ENCODE data around the gene UGT1A3.
A peak's percentile ranks its signal among the peaks of the same experiment; 100 is the strongest.

The UGT1A3 gene

GRCh38 chr2:233728723-233729301, at the start of gene UGT1A3:
Gene UGT1A3 (plus strand): TSS chr2:233729042. CDS start chr2:233729127, 85 bp downstream.
- DNase-seq (ENCODE audit: low read depth): no peak
- no peak for TF ChIP-seq CTCF (IDR thresholded peaks at IDR 0.05; ENCODE audit: insufficient read depth, low read depth, low read length, missing control alignments)
- no peak within 1 kb of the TSS for H3K4me3 ChIP-seq (ENCODE audit: low read length)

GRCh38 chr2:233679196-233679595, 49.6 kb upstream of the UGT1A3 start:
- DNase-seq (ENCODE audit: low read depth): no peak
- no peak overlapping the region for H3K4me3 ChIP-seq (ENCODE audit: low read length)
- TF ChIP-seq CTCF (IDR thresholded peaks at IDR 0.05; ENCODE audit: insufficient read depth, low read depth, low read length, missing control alignments): no peak

- no peak for TF ChIP-seq CTCF (IDR thresholded peaks at IDR 0.05; ENCODE audit: insufficient read depth, low read depth, low read length, missing control alignments)
- peak; percentile 22 for DNase-seq (ENCODE audit: low read depth)
- H3K4me3 ChIP-seq (ENCODE audit: low read length): no peak overlapping the region
Measured at GRCh38 chr2:233680361-233681045, 48.3 kb upstream of the UGT1A3 start.

- DNase-seq (ENCODE audit: low read depth): peak; percentile 47
- H3K4me3 ChIP-seq (ENCODE audit: low read length): no peak within 1 kb of the TSS
- no peak for TF ChIP-seq CTCF (IDR thresholded peaks at IDR 0.05; ENCODE audit: insufficient read depth, low read depth, low read length, missing control alignments)
Measured at GRCh38 chr2:233681521-233682099, 47.2 kb upstream of the UGT1A3 start, which contains the start of gene UGT1A7. Gene UGT1A7 (plus strand): TSS chr2:233681901. CDS start chr2:233681938, 37 bp downstream.

- TF ChIP-seq CTCF (IDR thresholded peaks at IDR 0.05; ENCODE audit: insufficient read depth, low read depth, low read length, missing control alignments): no peak
- DNase-seq (ENCODE audit: low read depth): no peak
- no peak overlapping the region for H3K4me3 ChIP-seq (ENCODE audit: low read length)
Measured at GRCh38 chr2:233684640-233685039, 44.2 kb upstream of the UGT1A3 start.

- no peak for DNase-seq (ENCODE audit: low read depth)
- no peak for TF ChIP-seq CTCF (IDR thresholded peaks at IDR 0.05; ENCODE audit: insufficient read depth, low read depth, low read length, missing control alignments)
Measured at GRCh38 chr2:233686928-233687327, 41.9 kb upstream of the UGT1A3 start.

More at GRCh38 chr2:233686928-233687327, 41.9 kb upstream of the UGT1A3 start:
- no peak overlapping the region for H3K4me3 ChIP-seq (ENCODE audit: low read length)
